DND-41 (cell line): ENCODE data around the gene MIPOL1.

Source experiments
- CTCF ChIP-seq: IDR thresholded peaks from 2 replicates; pipeline ENCODE4 v1.5.1; 2012; ENCODE audit warnings: borderline replicate concordance, low read length, moderate library complexity, mild to moderate bottlenecking; ENCODE audit not compliant: poor library complexity, severe bottlenecking; ENCODE audit errors: extremely low read depth
- EZH2 ChIP-seq: IDR thresholded peaks from 3 replicates; pipeline ENCODE4 v1.6.1; 2012; ENCODE audit warnings: borderline replicate concordance, low read depth, mild to moderate bottlenecking, moderate library complexity, low read length, inconsistent platforms; ENCODE audit not compliant: severe bottlenecking

GRCh38 chr14:37257501-37258070 lies 59.8 kb downstream of the MIPOL1 start:
- TF ChIP-seq CTCF (no peak), EZH2 (no peak)
